ENCODE data around the gene RNASE4.

RNASE4 gene

GRCh38 chr14:20679907-20680306, 4.5 kb upstream of the RNASE4 start:
- no peak overlapping the region for H3K27ac ChIP-seq
- TF ChIP-seq ZFX (IDR thresholded peaks at IDR 0.05) (no peak), CTCF (conservative IDR thresholded peaks at IDR 0.05) (no peak)

GRCh38 chr14:20680363-20680762, 4.0 kb upstream of the RNASE4 start:
- TF ChIP-seq ZFX (IDR thresholded peaks at IDR 0.05) (no peak), CTCF (conservative IDR thresholded peaks at IDR 0.05) (no peak)
- H3K27ac ChIP-seq = peak overlapping the region; percentile 92; the same call in 1 of the 2 replicates

GRCh38 chr14:20680843-20681347, 3.5 kb upstream of the RNASE4 start:
- peak overlapping the region; percentile 92 for H3K27ac ChIP-seq
- TF ChIP-seq CTCF (conservative IDR thresholded peaks at IDR 0.05) (no peak), ZFX (IDR thresholded peaks at IDR 0.05) (no peak)

- peak overlapping the region; percentile 92 for H3K27ac ChIP-seq
- TF ChIP-seq CTCF (conservative IDR thresholded peaks at IDR 0.05) = no peak
- no peak for TF ChIP-seq ZFX (IDR thresholded peaks at IDR 0.05)
Observed at GRCh38 chr14:20681348-20682126, 2.8 kb upstream of the RNASE4 start.

- H3K27ac ChIP-seq = peak overlapping the region; percentile 92
- TF ChIP-seq CTCF (conservative IDR thresholded peaks at IDR 0.05) (no peak; the same call in 1 of the 2 replicates), ZFX (IDR thresholded peaks at IDR 0.05) (no peak)
Observed at GRCh38 chr14:20682127-20682434, 2.3 kb upstream of the RNASE4 start.

- no peak for TF ChIP-seq CTCF (conservative IDR thresholded peaks at IDR 0.05)
- no peak for TF ChIP-seq ZFX (IDR thresholded peaks at IDR 0.05)
- peak overlapping the region; percentile 92 for H3K27ac ChIP-seq
Observed at GRCh38 chr14:20682435-20683124, 1.8 kb upstream of the RNASE4 start.
